Osteoblast (primary cell): ENCODE data around the gene KRTAP9-6. TPM values are rescaled to one million over a fixed set of nuclear protein-coding genes. Genes with fewer than 3 reads are reported as not detected.

Source experiments
- DNase-seq: peaks from one replicate; pipeline ENCODE4 v3.0.0; 2011; ENCODE audit warnings: low spot score, mixed read lengths; ENCODE audit not compliant: insufficient read length; ENCODE audit errors: missing footprints
- H2AFZ ChIP-seq: 2 replicates; pipeline ENCODE4 v1.6.0; 2011; ENCODE audit warnings: mild to moderate bottlenecking, low read length
- H3K27ac ChIP-seq: 2 replicates; pipeline ENCODE4 v1.5.1; 2011; ENCODE audit warnings: mild to moderate bottlenecking, low read depth, low read length, moderate library complexity
- H3K27me3 ChIP-seq: 2 replicates; pipeline ENCODE4 v1.6.0; 2012; ENCODE audit warnings: mild to moderate bottlenecking, control low read depth, inconsistent platforms, low read length, moderate library complexity; ENCODE audit not compliant: insufficient read depth
- H3K36me3 ChIP-seq: 2 replicates; pipeline ENCODE4 v1.5.1; 2011; ENCODE audit warnings: mild to moderate bottlenecking, low read length, control low read depth, moderate library complexity; ENCODE audit not compliant: insufficient read depth
- H3K4me1 ChIP-seq: 2 replicates; pipeline ENCODE4 v1.5.1; 2011; ENCODE audit warnings: mild to moderate bottlenecking, low read length, control low read depth, moderate library complexity; ENCODE audit not compliant: insufficient read depth
- H3K4me2 ChIP-seq: 2 replicates; pipeline ENCODE4 v1.6.0; 2011; ENCODE audit warnings: mild to moderate bottlenecking, low read length; ENCODE audit not compliant: insufficient read depth
- H3K4me3 ChIP-seq: fragments of 200-600 bp; sonication (generic); 3 replicates; pipeline ENCODE4 v1.5.1; 2012; ENCODE audit warnings: mild to moderate bottlenecking, low read length, inconsistent platforms; ENCODE audit not compliant: insufficient read depth
- H3K79me2 ChIP-seq: 2 replicates; pipeline ENCODE4 v1.6.0; 2012; ENCODE audit warnings: mild to moderate bottlenecking, low read length, control low read depth, inconsistent platforms; ENCODE audit not compliant: insufficient read depth
- H3K9me3 ChIP-seq: 2 replicates; pipeline ENCODE4 v1.5.1; 2011; ENCODE audit warnings: low read depth, low read length, control low read depth
- H4K20me1 ChIP-seq: 2 replicates; pipeline ENCODE4 v1.6.0; 2012; ENCODE audit warnings: mild to moderate bottlenecking, low read length, control low read depth; ENCODE audit not compliant: insufficient read depth
- total RNA-seq: library from RNA; depleted of rRNA; stranded (reverse); fragments of >200 nt; gene quantifications from 2 replicates; pipeline ENCODE4 v1.2.3, GENCODE V29; 2012
- TF ChIP-seq, protein P1 (sequence below): IDR thresholded peaks from 2 replicates; pipeline ENCODE4 v1.5.1; 2011; ENCODE audit warnings: mild to moderate bottlenecking, low read depth, low read length, moderate library complexity; ENCODE audit errors: extremely low read depth

The KRTAP9-6 gene
- total RNA-seq, 1 donor: not detected

DNA sequence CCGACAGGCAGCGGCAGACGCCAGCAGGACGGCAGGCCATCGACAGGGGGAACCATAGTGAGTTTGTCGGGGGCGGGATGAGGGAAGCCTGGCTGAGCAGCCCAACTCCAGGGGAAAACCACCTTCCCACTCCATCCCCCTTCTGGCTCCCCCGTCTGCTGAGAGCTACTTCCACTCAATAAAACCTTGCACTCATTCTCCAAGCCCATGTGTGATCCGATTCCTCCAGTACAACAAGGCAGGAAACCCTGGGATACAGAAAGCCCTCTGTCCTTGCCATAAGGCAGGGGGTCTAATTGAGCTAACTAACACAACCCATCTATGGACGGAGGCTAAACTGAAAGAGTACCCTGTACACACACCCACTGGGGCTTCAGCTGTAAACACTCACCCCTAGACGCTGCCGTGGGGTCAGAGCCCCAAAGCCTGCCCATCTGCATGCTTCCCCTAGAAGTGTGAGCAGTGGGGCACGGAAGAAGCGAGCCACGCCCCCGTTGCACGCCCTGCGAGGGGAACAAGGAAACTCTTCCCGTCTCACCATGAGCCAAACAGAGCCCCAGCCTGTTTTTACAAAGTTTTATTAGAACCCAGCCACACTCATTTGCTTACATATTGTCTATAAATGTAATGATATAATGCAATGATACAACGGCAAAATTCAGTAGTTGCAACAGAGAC, 33.4 kb downstream of the KRTAP9-6 start:
- TF ChIP-seq, protein P1, sequence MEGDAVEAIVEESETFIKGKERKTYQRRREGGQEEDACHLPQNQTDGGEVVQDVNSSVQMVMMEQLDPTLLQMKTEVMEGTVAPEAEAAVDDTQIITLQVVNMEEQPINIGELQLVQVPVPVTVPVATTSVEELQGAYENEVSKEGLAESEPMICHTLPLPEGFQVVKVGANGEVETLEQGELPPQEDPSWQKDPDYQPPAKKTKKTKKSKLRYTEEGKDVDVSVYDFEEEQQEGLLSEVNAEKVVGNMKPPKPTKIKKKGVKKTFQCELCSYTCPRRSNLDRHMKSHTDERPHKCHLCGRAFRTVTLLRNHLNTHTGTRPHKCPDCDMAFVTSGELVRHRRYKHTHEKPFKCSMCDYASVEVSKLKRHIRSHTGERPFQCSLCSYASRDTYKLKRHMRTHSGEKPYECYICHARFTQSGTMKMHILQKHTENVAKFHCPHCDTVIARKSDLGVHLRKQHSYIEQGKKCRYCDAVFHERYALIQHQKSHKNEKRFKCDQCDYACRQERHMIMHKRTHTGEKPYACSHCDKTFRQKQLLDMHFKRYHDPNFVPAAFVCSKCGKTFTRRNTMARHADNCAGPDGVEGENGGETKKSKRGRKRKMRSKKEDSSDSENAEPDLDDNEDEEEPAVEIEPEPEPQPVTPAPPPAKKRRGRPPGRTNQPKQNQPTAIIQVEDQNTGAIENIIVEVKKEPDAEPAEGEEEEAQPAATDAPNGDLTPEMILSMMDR: no peak
- H4K20me1 ChIP-seq: no peaks in the 10 kb centered on the region
- no peak overlapping the region for H3K27ac ChIP-seq
- no peaks in the 10 kb centered on the region for H3K27me3 ChIP-seq
- H3K9me3 ChIP-seq: no peaks in the 10 kb centered on the region
- H3K4me2 ChIP-seq: no peak overlapping the region
- H3K79me2 ChIP-seq: no peaks in the 10 kb centered on the region
- H3K4me1 ChIP-seq: no peaks in the 10 kb centered on the region
- H2AFZ ChIP-seq: no peak overlapping the region
- no peaks in the 10 kb centered on the region for H3K36me3 ChIP-seq
- no peak for DNase-seq
- H3K4me3 ChIP-seq: no peak overlapping the region

DNA sequence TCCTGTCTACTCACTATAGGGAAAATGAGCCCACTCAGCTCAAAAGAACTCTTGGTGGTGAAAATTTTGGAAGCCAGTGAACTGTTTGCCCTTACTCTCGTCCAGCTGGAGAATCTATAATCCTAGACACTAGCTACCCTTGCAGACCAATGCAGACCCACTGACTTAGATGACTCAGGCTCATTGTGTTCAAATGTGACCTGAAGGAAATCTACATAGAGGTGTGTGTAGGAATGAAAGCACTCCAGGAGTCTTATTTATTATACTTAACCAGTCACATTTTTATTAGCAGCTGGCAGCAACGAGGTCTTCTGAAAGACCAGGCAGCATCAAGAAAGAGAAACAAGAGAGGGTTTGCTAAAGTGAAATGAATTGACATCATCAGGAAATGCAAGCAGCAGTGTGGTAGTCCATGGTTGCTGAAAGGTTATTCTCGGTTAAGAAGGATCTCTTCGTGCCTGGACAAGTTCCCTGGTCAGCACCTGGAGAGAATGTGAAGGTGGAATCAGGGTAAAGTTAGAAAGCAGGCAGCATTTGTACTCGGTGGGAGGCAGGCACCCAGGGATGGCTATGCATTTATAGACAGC, 36.1 kb downstream of the KRTAP9-6 start:
- no peak overlapping the region for H3K4me2 ChIP-seq
- no peak overlapping the region for H3K4me3 ChIP-seq
- no peaks in the 10 kb centered on the region for H4K20me1 ChIP-seq
- H3K27ac ChIP-seq: no peak overlapping the region
- no peaks in the 10 kb centered on the region for H3K4me1 ChIP-seq
- TF ChIP-seq, protein P1: no peak
- no peak for DNase-seq
- H3K9me3 ChIP-seq: no peaks in the 10 kb centered on the region
- H2AFZ ChIP-seq: no peak overlapping the region
- no peaks in the 10 kb centered on the region for H3K79me2 ChIP-seq
- no peaks in the 10 kb centered on the region for H3K27me3 ChIP-seq
- H3K36me3 ChIP-seq: no peaks in the 10 kb centered on the region

DNA sequence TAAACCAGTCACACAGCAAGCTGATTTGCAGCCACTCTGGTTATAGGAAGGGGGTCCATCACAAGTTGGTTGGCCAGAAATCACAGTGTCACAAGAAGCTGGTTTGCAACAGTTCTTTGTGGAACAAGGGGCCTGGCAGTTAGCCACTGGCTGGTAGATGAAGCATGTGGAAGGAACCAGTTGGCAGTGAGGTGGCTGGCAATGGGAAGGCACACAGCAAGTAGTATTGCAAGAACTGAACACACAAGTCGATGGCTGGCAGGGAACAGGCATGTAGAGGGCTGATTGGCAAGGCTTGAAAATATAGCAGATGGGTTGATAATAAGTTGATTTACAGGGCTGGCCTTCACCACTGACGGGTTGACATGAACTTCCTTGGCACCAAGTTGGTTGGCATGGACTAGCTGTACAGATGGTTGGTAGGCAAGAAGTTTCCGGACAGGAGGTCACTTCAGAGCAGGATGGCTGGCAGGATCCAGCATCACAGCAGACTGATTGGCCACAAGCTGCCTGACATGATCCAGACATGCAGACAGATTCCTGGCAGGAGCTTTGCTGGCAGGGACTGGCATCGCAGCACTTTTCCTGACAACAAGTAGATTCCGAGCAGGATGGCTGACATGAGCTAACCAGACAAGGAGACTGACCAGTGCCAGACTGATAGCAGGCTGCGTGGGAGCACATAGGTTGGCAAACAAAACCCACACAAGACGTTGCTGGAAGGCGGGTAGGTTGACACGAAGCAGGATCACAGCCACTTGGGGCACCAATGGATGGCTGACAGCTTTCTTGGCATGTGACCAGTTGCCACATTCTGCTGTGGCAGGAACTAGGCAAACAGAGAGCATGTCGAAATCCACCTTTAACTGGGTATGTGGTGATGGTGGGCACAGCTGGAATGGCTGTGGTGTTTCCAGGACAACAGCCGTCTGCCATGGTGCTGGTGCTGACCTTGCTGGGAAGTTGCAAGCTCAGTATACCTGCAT, 37.0 kb downstream of the KRTAP9-6 start, which contains the start of gene KRTAP29-1:
TSS of gene KRTAP29-1 (minus strand) at position 936 of the 986 bp plus-strand sequence. CDS start at position 936, 0 bp downstream.
- peak within 1 kb of the TSS; percentile 21 for H2AFZ ChIP-seq
- H3K4me3 ChIP-seq: no peak within 1 kb of the TSS
- no peak for DNase-seq

More for the DNA sequence above, 37.0 kb downstream of the KRTAP9-6 start, which contains the start of gene KRTAP29-1:
- H3K79me2 ChIP-seq: no peaks in the 10 kb centered on the region
- H3K27me3 ChIP-seq: no peaks in the 10 kb centered on the region
- H3K27ac ChIP-seq: no peak within 1 kb of the TSS
- no peak within 1 kb of the TSS for H3K4me2 ChIP-seq
- no peaks in the 10 kb centered on the region for H4K20me1 ChIP-seq
- peaks cover 2% of the 10 kb centered on the region for H3K4me1 ChIP-seq
- no peaks in the 10 kb centered on the region for H3K9me3 ChIP-seq
- TF ChIP-seq, protein P1: no peak
- no peaks in the 10 kb centered on the region for H3K36me3 ChIP-seq
